Right kidney (tissue), 9 donors: Measurements from ENCODE around the gene FAM72B.
"Not testable (repeated sequence)": the region's sequence is repeated elsewhere in the genome, so short reads cannot be mapped to it uniquely, and the experiment has no call there.

ENCODE experiments used
- DNase-seq: peaks from one replicate; pipeline ENCODE4 v3.0.0-alpha.2; 2016
- long read RNA-seq, 8 donors: transcript quantifications; one replicate each; lab custom pipeline, GENCODE V29; 2026

Gene FAM72B
- long read RNA-seq, donor 1 = 0 reads
- long read RNA-seq, donor 2 = 0 reads
- long read RNA-seq, donor 3, partial matches to known transcripts = 0 of 1 reads
- long read RNA-seq, donor 3, other reads (novel, unspliced or antisense) = 0 of 1 reads
- long read RNA-seq, donor 4 = 0 reads
- long read RNA-seq, donor 5, partial matches to known transcripts = 0 of 1 reads
- long read RNA-seq, donor 5, other reads (novel, unspliced or antisense) = 0 of 1 reads
- long read RNA-seq, donor 6 = 0 reads
- long read RNA-seq, donor 7, partial matches to known transcripts = 0 of 1 reads
- long read RNA-seq, donor 7, other reads (novel, unspliced or antisense) = 0 of 1 reads
- long read RNA-seq, donor 8 = 0 reads

GRCh38 chr1:121184290-121185127, at the start of gene FAM72B, which contains the start of gene SRGAP2C:
Gene FAM72B, minus strand, starts transcription at chr1:121184340. Its CDS starts 851 bp downstream, at chr1:121183489.
Gene SRGAP2C, plus strand, starts transcription at chr1:121184975. Its CDS starts 2,472 bp downstream, at chr1:121187447.
- peak; percentile 86 for DNase-seq

DNA sequence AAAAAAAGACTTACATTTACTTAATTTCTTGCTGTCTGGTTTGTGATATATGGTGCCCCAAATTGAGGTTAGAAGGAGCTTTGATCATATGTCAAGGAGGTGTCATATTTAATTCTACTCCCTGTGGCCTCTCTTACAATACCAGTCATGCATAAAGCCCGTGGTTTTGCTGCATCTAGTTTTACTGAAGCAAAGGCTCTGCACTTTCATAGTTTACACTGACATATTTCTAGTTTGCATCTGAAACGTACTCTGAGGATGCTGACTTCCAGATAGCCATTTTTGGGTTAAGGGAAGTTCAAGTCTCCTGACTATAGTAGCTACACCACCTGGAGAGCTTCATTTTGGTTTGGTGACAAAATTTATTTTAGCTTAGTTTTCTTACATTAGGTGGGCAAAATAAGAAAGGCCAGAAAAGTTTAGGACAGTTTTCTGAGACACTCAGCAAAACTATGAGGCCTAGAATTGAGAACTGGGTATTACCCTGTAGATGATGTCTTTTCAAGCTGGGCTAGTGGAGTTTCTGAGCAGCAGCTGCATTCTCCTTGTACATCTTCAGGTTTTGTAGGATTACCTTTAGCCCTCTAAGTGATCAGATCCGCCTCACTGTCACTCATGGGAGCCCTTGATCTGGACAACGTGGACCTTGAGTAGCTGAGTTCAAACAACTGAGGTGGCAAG, 48.4 kb upstream of the FAM72B start:
- DNase-seq = not testable (repeated sequence)

GRCh38 chr1:121230636-121231035, 46.5 kb upstream of the FAM72B start:
- not testable (repeated sequence) for DNase-seq

DNA sequence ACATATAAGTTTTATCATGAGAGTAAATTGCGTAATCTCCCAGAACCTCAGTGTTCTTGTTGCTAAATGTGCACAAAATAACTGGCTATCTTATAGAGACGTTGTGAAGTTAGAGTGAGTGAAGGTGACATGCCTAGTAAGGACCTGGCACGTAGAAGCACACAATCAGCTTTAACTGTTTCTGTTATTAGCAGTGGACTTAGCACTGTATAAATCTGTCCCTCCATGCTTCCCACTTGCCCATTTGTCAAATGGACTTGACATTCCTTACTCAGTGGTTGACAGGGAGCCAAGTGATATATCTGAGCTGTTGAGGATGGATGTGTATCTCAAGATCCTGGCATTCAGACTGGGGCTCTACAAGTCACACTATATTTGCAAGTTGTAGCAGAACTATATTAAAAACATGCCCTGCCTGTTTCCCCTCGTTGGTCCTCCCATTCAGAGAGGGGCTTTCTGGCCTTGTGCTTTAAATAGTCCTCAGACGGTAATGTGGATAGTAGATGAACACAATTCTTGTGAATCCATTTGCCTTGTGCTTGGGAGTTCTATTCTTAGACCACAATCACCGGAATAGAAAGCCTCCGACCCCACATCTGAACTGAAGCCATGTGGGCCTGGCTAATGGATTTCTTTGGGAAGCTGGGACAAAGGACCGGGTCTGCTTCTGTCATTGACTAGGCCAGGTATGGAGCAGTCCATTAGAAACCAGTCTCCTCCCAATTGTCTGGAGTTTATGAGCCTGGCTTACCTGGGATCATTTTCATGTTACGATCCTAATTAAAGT, 43.6 kb upstream of the FAM72B start:
- not testable (repeated sequence) for DNase-seq

DNA sequence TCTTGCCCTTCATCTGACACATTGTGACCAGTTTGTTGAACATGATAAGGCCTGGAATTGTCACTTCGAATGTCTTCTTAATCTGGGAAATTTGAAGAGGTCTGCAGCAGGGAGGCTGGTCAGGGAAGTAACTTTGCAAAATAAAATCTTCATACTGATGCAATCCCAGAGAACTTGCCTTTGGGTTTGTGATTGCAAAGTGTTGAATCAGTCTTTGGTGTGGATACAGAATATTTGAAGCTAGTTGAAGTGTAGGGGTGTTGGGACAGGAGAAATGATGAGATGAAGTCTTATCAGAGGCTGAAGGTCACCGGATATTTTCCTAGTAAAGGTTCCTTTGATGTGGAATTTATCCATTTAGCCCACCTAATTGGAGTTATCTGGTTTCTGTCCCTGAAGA, 42.8 kb upstream of the FAM72B start:
- not testable (repeated sequence) for DNase-seq

GRCh38 chr1:121226295-121226904, 42.3 kb upstream of the FAM72B start:
- DNase-seq = not testable (repeated sequence)

GRCh38 chr1:121224714-121225113, 40.6 kb upstream of the FAM72B start:
- DNase-seq = not testable (repeated sequence)

DNA sequence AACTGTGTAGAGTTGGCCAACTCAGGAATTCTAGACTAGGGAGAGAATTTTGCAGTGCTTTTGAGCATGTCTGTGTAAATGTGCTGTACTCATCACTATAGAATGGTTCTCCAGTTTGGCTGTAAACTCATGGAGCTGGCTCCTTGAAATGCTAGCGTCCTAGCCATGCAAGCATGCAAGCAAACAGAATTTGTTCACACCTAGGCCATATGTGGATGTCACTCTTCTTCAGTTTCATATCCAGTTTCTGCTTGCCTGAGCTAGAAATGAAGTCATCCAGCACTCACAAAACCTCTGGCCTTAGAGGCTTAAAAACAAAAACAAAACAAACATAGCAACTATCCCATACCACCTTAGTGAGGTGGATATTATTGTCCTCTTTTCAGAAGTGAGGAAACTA, 37.6 kb upstream of the FAM72B start:
- DNase-seq = not testable (repeated sequence)

- not testable (repeated sequence) for DNase-seq
Observed at GRCh38 chr1:121216676-121217075, 32.5 kb upstream of the FAM72B start.

DNA sequence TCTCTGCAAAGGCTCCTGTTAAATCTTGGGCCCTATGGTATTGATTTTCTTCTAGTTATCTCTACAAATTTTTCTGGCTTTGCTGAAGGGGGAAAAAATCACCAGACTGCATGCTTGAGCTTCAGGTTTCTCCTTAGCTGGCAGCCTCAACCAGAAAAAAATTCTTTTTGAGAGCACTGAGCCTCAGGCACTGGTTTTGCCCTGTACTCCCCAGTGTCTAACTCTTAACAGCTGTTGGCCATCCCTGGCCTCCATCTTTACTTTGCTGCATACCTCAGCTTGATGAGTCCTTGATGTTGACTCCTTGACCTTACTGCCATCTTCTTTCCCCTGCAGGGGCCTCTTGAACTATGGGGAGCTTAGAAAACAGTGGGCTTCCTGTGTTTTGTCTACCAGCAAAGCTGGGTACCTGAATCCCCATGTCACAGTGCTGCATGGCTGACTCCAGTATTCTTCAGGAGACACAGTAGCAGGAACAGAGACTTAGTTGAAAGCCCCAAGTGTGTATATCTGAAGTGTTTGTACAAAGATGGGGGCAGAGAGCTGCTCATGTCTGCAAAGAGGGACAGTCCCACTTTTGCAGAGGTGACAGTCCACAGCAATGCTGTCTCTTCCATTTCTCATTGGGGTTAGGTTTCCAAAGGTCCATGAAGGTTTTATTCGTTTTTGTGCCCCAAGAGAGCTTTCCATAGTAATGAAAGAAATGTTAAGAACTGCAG, 31.7 kb upstream of the FAM72B start:
- not testable (repeated sequence) for DNase-seq

DNA sequence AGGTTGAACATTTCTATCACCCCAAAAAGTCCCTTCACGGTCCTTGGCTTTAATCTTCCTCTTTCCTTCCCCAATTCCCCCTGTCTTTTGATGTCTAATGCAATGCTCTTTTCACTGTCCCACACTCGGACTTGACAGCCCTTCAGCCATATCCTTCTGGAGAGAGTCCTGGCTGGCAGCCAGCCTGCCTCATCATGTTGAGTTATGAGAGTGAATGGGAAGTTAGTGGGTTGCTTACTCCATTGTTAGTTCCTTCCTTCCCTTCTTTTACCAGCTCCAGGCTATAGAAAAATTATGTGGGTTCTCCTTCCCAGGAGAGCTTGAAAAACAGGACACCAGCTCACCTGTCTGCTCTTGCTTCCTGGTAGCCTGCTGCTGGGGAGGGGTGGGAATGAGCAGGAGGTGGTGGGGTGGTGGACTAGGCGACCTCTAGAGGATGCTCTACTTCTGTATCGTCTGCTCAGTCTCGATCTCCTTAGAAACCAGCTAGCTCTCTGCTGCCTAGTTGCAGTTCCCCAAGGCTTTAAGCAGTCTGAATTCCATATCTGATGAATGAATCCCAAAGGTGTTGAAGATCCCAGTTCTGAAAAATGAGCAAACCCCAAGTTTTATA, 30.5 kb upstream of the FAM72B start:
- DNase-seq = not testable (repeated sequence)

GRCh38 chr1:121213491-121213890, 29.4 kb upstream of the FAM72B start:
- not testable (repeated sequence) for DNase-seq

DNA sequence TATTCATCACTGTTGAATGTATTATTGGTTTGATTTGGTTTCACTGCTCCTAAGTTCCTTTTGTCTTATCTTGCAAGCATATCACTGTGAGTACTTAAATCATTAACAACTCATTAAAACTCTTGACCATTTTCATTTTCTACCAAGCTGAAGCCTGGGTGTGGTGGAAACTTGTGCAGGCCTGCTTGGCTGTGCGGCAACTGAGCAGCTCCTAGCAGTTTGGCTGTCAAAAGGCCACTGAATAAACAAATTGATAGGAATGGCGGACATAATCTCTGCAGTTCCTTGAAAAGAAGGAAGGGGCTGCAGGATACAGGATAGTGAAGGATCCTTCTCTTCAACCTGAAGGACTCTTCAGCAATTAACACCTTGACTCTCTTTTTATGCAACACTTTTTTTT, 26.6 kb upstream of the FAM72B start:
- DNase-seq = not testable (repeated sequence)

DNA sequence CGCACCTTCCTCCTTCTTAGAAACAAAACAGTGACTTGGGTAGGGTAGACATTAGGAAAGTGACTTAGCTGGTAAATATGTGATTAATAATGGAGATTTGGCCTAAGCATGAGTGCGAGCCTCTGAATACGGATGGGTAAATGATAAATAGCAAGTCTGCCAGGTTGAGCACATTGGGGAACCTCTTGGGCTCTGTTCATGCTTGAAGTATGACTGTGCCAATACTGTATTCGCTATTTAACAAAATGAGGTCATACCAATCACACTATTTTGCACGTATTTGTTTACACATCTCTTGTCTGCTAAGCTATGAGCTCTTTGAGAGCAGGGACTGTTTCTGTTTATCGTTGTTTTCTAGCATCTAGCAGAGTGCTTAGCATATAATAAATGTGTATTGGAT, 24.2 kb upstream of the FAM72B start:
- not testable (repeated sequence) for DNase-seq

DNA sequence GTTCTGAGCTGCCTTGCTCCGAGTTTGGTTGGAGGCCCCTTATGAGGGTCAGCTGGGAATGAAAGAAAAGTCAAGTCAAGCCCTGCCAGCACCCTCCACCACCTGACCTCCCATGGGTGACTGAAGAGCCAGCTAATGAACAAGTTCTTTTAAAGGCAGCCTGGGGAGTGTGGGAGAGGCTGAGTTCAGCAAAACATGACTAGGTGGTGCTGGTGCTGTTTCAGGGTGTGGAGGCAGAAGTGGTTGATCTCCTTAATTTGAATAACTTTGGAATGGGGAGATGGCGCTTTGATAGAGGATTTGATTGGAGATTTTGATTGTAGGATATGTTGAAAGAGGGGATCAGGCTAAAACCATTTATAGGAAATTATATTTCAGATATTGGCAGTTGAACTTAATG, 23.2 kb upstream of the FAM72B start:
- not testable (repeated sequence) for DNase-seq

DNA sequence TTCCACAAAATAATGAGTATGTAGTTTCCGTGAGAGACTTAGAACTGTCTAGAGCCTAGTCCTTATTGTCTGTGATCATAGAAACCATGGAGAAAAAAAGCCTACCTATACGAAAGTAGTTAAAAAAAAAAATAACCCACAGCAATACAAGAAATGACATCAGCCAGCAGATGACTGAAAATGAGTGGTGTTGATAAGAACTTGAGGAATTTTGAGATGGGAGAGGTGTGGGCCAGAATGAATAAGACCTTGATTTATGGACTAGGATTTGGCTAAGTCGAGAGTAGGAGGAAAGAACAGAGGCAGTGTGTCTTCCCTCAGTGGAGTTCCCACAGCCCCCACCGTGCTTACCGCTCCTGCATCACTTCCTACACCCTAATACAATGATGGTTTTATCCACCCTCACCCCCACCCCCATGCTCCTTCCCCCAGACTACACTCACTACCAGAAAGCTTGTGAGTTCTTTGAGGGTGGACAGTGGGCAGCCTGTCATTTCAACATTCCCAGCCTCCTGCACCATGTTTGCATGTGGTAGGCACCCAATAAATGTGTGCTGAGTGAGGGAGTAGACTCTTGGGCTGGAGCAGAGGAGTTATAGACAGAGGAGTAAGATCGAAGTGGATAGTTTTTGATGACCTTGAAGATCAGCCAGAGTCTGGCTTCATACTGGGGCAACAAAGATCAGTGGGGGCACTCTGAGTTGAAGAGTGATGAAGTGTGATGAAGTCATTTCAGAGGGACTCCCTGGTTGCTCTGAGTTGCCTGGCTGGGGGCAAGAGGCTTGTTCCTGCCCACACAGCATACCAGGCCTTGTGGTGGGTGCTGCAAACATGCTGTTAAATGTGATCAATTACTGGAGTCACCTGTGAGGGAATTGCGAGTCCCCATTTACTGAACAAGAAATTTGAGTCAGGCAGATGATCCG, 21.9 kb upstream of the FAM72B start:
- not testable (repeated sequence) for DNase-seq

DNA sequence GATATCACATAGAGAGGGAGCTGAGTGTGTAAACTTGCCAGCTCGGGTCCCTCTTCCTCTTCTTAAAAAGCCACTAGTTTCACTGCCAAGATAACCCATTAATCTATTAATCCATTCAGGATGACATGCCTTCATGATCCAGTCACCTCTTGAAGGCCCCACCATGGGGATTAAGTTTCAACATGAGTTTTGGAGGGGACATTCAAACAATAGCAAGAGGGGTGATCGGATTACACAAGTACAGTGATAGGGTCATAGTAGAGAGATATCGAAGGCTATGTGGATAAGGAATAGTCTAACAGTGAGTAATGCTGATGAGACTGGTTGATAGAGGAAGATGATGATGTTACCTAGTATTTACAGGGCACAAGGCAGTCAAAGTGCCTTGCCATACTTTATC, 18.8 kb upstream of the FAM72B start:
- DNase-seq = not testable (repeated sequence)

DNA sequence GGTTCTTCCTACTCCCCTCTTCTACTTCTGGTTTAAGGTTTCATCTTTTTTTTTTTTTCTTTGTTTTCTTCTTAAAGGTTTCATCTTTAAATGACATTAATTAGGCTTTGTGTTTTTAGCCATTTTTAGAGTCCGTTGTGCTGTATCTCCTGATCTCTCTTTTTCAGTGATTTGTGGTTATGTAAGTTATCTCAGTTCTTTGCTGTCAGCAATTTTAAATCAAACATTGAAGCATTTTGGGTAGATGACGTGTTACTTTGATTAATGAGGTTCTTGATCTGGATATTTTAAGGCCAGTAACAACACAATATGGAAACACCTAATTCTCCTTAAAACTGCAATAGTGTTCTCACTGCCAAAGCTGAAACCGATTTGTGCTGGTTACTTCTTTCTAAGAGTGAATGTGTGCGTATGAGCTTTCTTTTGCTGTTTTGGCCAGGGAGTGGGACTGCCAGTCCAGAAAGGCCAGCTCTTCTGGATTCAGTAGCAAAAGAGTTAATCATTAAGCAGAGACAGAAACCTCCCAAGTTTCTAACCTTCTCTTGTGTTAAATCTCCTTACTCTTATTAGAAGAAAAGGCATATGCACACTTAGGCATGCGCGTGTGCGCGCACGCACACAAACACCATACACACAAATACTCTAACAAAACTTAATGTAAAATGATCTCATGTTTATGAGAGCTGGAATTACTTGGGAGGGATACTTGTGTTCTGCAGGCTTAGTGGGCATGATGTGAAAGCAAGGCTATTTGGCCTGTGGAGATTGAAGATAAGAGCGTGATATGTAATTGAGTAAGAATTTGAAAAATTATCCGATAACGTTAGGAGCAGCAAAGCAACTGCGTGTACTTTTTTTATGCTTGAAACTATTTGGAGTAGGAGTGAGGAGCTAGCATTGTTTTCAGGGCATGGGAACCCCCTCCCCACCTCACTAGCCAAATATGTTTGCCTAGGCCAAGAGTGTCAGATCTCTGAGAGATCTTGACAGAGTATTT, 17.1 kb upstream of the FAM72B start:
- DNase-seq = peak; percentile 8
